ENCODE measurements around the gene MBNL1. TPM values are rescaled to one million over a fixed set of nuclear protein-coding genes. Genes with fewer than 3 reads are reported as not detected.

Gene MBNL1
- total RNA-seq, 4 donors from 2014 or later, result 152 to 286 (median 228) TPM

DNA sequence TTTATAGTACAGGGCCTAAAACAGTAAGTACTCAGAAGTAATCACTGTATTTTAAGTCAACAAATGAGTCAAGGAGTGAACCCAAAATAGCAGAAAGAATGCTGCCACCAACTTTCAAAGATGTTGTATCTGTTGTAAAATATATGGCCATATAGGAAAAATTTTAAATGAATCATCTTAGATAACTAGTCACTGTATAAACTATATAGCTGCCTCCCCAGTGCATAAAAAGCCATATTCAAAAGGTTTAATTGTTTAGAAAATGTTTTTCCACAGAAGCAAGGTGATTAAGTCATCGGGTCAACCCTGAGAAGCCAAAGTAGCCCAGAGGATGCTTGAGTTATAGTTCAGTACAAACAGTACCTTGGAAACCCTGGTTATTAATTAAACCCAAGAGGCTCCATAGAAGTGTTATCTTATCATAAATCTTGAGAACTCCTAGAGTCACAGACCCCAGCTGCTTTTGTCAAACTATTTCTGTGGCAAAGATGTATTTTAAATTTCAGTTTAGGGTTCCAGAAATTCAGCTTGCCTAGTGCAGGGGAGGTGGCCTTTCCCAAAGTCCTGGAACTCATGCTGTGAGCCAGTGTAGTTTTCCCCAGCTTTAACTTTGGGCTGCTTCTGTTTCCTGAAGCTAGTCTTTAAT, 39.2 kb downstream of the MBNL1 start:
- intact Hi-C loops (cut with DNase I; ENCODE audit: low total_unique reads), result no loop called here
- TF ChIP-seq, protein P1, sequence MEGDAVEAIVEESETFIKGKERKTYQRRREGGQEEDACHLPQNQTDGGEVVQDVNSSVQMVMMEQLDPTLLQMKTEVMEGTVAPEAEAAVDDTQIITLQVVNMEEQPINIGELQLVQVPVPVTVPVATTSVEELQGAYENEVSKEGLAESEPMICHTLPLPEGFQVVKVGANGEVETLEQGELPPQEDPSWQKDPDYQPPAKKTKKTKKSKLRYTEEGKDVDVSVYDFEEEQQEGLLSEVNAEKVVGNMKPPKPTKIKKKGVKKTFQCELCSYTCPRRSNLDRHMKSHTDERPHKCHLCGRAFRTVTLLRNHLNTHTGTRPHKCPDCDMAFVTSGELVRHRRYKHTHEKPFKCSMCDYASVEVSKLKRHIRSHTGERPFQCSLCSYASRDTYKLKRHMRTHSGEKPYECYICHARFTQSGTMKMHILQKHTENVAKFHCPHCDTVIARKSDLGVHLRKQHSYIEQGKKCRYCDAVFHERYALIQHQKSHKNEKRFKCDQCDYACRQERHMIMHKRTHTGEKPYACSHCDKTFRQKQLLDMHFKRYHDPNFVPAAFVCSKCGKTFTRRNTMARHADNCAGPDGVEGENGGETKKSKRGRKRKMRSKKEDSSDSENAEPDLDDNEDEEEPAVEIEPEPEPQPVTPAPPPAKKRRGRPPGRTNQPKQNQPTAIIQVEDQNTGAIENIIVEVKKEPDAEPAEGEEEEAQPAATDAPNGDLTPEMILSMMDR (IDR thresholded peaks at IDR 0.05), result no peak
- no peak for TF ChIP-seq POLR2A (IDR thresholded peaks at IDR 0.05)
- no peak for DNase-seq (ENCODE audit: low spot score in 2 of 2)

DNA sequence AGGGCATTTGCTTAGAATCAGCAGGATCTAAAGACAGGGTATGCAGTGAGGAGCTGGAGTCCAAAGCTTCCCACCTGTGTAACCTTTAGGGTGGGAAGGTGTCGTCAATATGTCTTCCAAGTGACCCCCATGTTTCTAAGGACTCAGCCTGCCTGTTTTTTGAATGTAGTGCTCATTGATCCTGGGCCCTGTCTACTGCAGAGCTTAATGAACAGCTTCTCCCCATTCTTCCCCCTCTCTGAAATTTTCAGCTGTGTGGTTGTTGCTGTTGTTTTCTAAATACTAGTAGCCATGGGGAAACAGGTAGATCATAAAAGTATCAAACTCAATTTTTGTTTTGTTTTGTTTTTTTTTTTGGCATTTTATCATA, 39.7 kb downstream of the MBNL1 start:
- H3K4me3 ChIP-seq (ENCODE audit: low read depth, poor library complexity, severe bottlenecking), result no peak overlapping the region
- intact Hi-C loops (cut with DNase I; ENCODE audit: low total_unique reads), result no loop called here
- TF ChIP-seq, protein P1 (IDR thresholded peaks at IDR 0.05), result no peak
- no peak for TF ChIP-seq POLR2A (IDR thresholded peaks at IDR 0.05)
- DNase-seq (ENCODE audit: low spot score in 2 of 2), result no peak
- WGBS, 2 donors, result 90 to 95% methylated on average over 1 of the region's 1 CpG

More for the DNA sequence above, 39.2 kb downstream of the MBNL1 start:
- 70 to 78% methylated on average over 1 of the region's 1 CpG for WGBS, 2 donors
- H3K4me3 ChIP-seq (ENCODE audit: low read depth, poor library complexity, severe bottlenecking), result no peak overlapping the region

DNA sequence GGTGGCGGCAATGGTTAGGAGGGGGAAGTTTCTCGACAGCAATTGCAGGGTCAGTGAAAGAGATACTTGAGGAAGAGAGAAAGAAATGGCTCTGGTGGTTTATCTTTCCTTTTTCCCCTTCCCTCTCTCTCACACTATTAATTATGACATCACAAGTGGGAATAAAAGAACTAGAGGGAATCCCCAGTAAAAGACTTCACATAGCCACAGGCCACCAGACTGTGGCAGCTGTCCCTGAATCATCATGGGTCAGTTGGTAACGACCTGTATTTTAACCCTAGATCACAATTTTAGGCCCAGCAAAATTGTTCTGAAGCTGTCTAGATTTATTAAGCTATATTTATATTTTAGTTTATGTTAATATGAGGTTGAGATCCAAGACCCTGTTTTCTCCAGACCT, 40.3 kb downstream of the MBNL1 start:
- no peak overlapping the region for H3K4me3 ChIP-seq (ENCODE audit: low read depth, poor library complexity, severe bottlenecking)
- 59 to 65% methylated on average over 3 of the region's 3 CpGs for WGBS, 2 donors
- TF ChIP-seq, protein P1 (IDR thresholded peaks at IDR 0.05), result no peak
- TF ChIP-seq POLR2A (IDR thresholded peaks at IDR 0.05), result no peak
- DNase-seq (ENCODE audit: low spot score in 2 of 2), result no peak
- intact Hi-C loops (cut with DNase I; ENCODE audit: low total_unique reads), result no loop called here

DNA sequence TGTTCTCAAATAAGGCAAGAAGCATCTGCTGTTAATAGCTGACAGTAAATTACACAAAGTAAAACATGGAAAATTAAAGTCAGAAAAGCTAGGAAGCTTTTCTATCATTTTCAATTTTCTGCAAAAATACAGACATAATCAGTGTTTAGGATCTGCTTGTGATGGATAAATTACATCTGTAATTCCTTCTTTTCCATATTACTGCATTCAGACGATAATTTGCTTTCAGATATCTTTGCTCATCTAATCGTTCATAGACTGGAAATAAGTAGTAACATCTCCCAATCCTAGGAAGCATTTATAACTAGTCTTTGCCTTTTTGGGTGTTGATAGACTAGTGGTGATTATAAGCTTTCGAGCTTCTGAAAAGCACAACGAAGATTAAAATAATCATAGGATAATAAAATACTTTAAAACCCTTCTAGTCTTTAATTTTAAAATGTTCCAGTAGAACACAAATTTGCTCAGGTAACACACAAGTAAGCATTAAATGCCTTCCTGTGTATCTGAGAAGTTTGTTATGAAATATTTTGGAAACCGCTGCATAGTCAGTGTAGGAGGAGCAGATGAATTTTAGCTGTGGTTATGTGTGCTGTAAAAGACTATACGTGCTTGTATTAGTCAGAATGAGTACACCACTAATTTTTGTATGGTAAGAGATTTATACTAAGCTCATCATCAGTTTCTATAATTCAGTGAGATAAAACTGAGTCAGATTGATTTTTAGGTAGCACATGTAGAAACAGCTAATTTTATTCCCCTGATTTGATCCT, 41.0 kb downstream of the MBNL1 start:
- intact Hi-C loops (cut with DNase I; ENCODE audit: low total_unique reads), result no loop called here
- DNase-seq (ENCODE audit: low spot score in 2 of 2), result no peak
- no peak overlapping the region for H3K4me3 ChIP-seq (ENCODE audit: low read depth, poor library complexity, severe bottlenecking)
- 40 to 45% methylated on average over 6 of the region's 6 CpGs for WGBS, 2 donors
- TF ChIP-seq, protein P1 (IDR thresholded peaks at IDR 0.05), result no peak
- TF ChIP-seq POLR2A (IDR thresholded peaks at IDR 0.05), result no peak

DNA sequence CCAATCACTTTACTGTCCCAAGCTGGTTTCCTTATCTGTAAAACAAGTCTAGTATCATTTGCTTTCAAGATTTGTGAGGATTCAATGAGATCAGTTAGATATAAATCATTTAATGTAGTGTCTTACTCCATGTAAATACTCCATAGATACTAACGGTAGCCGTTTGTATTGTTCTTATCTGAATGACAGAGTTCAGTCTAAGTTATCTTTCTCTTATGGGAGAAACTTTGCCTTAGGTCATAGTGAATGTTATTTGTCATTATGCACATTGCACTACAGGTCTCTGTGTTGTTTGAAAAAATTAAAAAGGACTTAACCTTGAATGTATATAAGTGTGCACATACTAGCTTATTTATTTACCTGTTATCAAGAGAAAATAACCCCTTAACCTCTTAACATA, 44.7 kb downstream of the MBNL1 start:
- TF ChIP-seq, protein P1 (IDR thresholded peaks at IDR 0.05), result no peak
- TF ChIP-seq POLR2A (IDR thresholded peaks at IDR 0.05), result no peak
- DNase-seq (ENCODE audit: low spot score in 2 of 2), result no peak
- H3K4me3 ChIP-seq (ENCODE audit: low read depth, poor library complexity, severe bottlenecking), result no peak overlapping the region
- 71 to 77% methylated on average over 2 of the region's 2 CpGs for WGBS, 2 donors
- intact Hi-C loops (cut with DNase I; ENCODE audit: low total_unique reads), result no loop called here
